ENCODE data around the gene NTSR2.
A peak's percentile ranks its signal among the peaks of the same experiment; 100 is the strongest.

Gene NTSR2

DNA sequence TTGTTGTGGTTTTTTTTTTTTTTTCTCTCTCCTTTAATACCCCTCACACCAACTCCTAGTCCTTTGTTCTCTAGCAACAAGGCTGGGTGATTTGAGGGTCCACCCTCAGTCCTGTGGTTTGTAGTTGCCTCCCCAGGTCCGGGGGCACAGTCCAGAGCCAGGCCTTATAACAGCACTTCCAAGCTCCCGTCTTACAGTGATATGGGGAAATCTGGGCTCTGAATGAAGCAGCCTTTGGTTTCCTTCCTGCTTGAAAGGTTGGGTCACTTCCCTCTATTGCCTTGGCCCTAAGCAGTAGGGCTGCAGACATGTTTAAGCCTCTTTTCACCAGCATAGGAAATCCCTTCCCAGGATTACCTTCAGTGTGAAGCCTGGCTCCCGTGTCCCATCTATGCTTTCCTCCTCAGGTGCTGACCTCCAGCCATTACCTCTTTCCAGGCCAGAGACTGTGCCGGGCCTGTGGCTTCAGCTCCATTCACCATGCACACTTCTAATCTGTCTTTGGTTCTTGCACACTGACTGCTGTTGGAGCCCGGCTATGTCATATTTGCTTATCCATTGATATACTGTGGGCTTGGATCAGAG is 21.2 kb upstream of the NTSR2 start:
- Mint-ChIP-seq H3K36me3 (no peaks in the 10 kb centered on the region), H3K27ac (no peak overlapping the region), H3K4me3 (no peak overlapping the region), H3K4me1 (peaks cover 10% of the 10 kb centered on the region), H3K27me3 (peaks cover 1% of the 10 kb centered on the region), H3K9me3 (no peaks in the 10 kb centered on the region)
- ATAC-seq (ENCODE audit: low read depth) = no peak
- DNase-seq (ENCODE audit: low spot score in 2 of 2) = no peak

DNA sequence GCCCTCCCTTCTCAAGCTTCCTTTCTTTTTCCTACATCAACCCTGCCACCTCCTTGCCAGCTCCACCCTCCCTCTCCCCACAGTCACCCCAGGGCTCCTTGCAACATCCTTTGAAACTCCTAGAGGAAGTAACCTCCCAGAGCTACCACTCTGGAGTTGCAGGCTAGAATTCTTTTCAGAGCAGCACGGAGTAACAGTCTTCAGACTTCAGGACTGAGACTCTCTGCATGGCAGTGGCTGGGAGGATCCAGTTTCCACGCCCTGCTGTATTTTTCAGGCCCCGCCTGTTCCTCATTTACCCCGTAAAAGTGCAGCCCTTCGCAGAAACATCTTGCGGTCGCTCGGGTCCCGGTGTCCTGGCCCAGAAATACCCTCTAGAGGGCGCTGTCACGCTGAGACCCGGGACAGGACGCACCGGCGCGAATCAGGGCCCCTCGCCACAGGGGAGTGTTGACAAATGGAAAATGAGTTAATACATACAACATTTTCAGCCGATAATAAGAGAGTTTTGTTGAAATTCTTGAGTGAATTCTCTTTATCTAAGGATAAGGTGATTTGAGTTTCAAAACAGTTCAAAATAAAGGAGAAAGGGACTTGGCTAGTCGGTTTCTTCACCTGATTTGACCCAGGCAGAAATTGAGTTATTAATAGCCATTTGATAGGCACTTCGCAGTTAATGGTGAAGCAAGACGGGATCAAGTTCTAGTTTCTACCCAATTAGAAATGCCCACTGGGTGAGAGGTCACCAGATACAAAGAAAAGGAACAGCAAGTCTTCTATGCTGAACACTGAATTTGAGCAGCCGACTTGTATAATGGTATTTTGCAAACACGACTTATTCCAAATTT is 18.5 kb upstream of the NTSR2 start:
- Mint-ChIP-seq H3K4me3 (peak overlapping the region; percentile 10), H3K9me3 (no peaks in the 10 kb centered on the region), H3K27me3 (peaks cover 6% of the 10 kb centered on the region), H3K27ac (no peak overlapping the region), H3K4me1 (peaks cover 10% of the 10 kb centered on the region), H3K36me3 (no peaks in the 10 kb centered on the region)
- DNase-seq (ENCODE audit: low spot score in 2 of 2) (peak; percentile 81 to 84), ATAC-seq (ENCODE audit: low read depth) (peak; percentile 92)

DNA sequence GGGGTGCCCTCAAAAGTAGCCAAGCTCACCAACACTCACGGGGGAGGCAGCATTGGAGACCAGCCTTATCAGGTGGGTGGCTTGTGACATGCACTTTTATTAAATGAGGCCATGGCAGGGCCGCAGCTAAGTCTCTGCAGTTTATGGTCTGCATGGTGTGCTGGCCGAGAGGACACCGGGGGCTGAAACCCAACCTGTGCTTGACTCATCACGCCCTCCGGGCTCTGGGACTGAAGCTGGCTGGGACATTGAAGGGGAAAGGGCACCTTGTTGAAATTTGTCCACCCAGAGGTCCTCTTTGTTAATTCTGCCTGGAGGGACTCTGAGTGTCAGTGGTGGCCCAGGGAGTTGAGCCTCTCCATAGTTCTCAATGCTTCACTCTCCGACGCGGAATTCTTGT is 17.7 kb upstream of the NTSR2 start:
- ATAC-seq (ENCODE audit: low read depth) = no peak
- no peak for DNase-seq (ENCODE audit: low spot score in 2 of 2)
- peaks cover 7% of the 10 kb centered on the region for H3K4me1 Mint-ChIP-seq
- no peaks in the 10 kb centered on the region for H3K9me3 Mint-ChIP-seq
- peaks cover 9% of the 10 kb centered on the region for H3K27me3 Mint-ChIP-seq
- no peak overlapping the region for H3K27ac Mint-ChIP-seq
- H3K4me3 Mint-ChIP-seq = no peak overlapping the region
- no peaks in the 10 kb centered on the region for H3K36me3 Mint-ChIP-seq

DNA sequence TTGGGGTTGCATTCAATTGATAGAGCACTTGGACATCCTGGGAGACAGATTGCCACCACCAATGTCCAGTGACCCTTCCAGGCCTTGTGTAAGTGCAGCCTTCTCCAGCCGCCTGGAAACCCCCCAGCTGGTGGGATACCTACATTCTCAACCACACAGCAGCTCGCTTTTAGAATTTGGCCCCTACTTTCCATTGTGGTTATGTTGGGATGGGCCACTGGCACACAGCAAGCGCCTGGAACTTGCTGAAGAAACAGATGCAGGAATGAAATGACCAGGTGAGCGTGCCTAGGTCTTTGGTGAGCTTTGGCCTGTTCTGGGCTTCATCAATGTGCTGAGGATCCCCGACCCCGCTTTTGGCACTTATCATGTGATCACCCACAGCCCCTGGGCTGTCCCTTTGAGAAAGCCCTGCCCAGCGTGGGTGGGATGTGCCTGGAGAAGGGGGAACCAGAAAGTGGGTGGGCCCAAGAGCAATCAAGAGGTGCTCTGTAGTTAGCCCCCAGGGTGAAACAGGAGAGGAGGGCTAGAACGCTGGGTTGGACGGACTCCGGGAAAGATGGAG is 16.0 kb upstream of the NTSR2 start:
- Mint-ChIP-seq H3K36me3 (no peaks in the 10 kb centered on the region), H3K4me3 (no peak overlapping the region), H3K4me1 (peaks cover 12% of the 10 kb centered on the region), H3K27me3 (peaks cover 10% of the 10 kb centered on the region), H3K27ac (no peak overlapping the region), H3K9me3 (no peaks in the 10 kb centered on the region)
- ATAC-seq (ENCODE audit: low read depth) = no peak
- DNase-seq (ENCODE audit: low spot score in 2 of 2) = no peak

DNA sequence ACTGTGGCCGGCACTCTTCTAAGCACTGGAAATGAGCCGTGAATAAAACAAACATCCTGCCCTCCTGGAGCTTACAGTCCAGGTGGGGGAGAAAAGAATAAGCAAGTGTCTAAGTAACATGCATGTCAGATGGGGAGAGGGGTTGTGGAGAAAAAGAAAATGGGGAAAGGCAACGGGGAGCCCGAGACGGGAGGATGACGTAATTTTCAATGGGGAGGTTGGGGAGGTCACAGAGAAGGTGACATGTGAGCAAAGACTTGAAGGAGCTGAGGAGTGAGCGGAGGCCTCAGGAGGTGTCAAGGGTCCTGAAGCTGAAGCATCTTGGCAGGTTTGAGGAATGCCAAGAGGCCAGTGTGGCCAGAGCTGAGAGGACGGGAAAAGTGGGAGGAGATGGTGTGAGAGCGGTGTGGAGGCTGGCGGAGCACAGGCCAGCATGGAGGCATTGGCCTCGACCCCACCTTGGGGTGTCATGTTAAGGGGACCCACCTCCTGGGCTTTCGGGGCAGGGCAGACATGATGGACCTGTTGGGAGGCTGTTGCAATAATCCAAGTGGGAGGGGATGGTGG is 15.0 kb upstream of the NTSR2 start:
- DNase-seq (ENCODE audit: low spot score in 2 of 2) = no peak
- no peak overlapping the region for H3K27ac Mint-ChIP-seq
- H3K27me3 Mint-ChIP-seq = peaks cover 10% of the 10 kb centered on the region
- no peaks in the 10 kb centered on the region for H3K36me3 Mint-ChIP-seq
- H3K9me3 Mint-ChIP-seq = no peaks in the 10 kb centered on the region
- H3K4me1 Mint-ChIP-seq = peaks cover 12% of the 10 kb centered on the region
- ATAC-seq (ENCODE audit: low read depth) = no peak
- no peak overlapping the region for H3K4me3 Mint-ChIP-seq

DNA sequence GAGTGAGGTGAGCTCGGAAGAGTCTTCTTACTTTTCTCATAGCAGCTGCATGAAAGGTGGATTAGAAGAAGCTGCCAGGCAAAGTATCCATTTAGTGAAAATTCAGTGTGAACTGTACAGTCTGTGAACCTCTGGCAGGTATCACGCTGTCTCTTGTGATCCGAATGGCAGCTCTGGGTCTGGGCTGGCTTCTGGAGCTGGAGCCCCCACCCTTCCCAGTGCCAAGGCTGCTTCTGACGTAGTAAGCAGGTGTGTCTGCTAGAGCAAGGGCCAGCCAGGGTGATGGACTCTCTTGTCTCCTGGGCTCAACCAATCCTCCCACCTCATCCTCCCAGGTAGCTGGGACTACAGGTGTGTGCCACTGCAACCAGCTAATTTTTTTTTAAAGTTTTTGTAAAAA is 14.0 kb upstream of the NTSR2 start:
- DNase-seq (ENCODE audit: low spot score in 2 of 2) (no peak), ATAC-seq (ENCODE audit: low read depth) (no peak)
- no peaks in the 10 kb centered on the region for H3K36me3 Mint-ChIP-seq
- H3K9me3 Mint-ChIP-seq = no peaks in the 10 kb centered on the region
- no peak overlapping the region for H3K27ac Mint-ChIP-seq
- no peak overlapping the region for H3K4me3 Mint-ChIP-seq
- H3K4me1 Mint-ChIP-seq = peaks cover 12% of the 10 kb centered on the region
- H3K27me3 Mint-ChIP-seq = peaks cover 12% of the 10 kb centered on the region

DNA sequence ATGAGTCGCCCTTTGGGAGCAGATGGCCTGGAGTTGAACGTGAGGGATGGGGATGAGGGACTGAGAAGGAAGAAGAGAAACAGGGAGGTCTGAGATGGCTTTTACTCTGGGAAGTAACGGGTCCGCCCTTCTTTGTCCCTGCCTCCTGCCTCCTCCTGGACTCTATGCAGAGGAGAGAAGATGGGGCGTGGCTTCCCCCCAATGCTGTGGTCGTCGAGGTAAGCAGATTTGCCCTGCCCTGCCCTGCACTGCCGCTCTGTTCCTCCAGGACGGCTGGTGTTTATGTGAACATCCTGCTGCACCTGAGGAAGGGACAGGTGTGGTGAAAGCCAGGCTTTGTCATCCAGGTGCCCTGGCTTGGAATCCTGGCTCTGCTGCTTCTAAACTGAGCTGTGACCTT is 13.5 kb upstream of the NTSR2 start:
- Mint-ChIP-seq H3K4me3 (no peak overlapping the region), H3K9me3 (no peaks in the 10 kb centered on the region), H3K27me3 (peaks cover 12% of the 10 kb centered on the region), H3K4me1 (peaks cover 9% of the 10 kb centered on the region), H3K36me3 (no peaks in the 10 kb centered on the region), H3K27ac (no peak overlapping the region)
- no peak for ATAC-seq (ENCODE audit: low read depth)
- no peak for DNase-seq (ENCODE audit: low spot score in 2 of 2)

DNA sequence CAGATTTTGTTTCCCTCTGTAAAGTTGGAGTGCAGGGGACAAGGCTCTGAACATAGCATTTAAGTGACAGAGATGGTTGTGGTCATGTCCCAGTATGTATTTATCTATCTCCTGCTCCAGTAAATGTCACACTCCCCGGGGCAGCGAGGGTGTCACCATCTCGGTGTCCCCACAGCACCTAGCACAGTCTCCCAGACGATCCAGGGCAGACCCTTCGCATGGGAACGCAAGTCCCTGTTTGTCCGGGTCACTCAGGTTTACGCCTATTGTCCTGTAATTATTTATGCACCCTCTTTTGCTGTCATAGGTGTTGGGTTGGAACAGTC is 12.6 kb upstream of the NTSR2 start:
- Mint-ChIP-seq H3K4me1 (peaks cover 5% of the 10 kb centered on the region), H3K27me3 (peaks cover 12% of the 10 kb centered on the region), H3K9me3 (no peaks in the 10 kb centered on the region), H3K36me3 (no peaks in the 10 kb centered on the region), H3K4me3 (no peak overlapping the region), H3K27ac (no peak overlapping the region)
- ATAC-seq (ENCODE audit: low read depth) (no peak), DNase-seq (ENCODE audit: low spot score in 2 of 2) (no peak)

DNA sequence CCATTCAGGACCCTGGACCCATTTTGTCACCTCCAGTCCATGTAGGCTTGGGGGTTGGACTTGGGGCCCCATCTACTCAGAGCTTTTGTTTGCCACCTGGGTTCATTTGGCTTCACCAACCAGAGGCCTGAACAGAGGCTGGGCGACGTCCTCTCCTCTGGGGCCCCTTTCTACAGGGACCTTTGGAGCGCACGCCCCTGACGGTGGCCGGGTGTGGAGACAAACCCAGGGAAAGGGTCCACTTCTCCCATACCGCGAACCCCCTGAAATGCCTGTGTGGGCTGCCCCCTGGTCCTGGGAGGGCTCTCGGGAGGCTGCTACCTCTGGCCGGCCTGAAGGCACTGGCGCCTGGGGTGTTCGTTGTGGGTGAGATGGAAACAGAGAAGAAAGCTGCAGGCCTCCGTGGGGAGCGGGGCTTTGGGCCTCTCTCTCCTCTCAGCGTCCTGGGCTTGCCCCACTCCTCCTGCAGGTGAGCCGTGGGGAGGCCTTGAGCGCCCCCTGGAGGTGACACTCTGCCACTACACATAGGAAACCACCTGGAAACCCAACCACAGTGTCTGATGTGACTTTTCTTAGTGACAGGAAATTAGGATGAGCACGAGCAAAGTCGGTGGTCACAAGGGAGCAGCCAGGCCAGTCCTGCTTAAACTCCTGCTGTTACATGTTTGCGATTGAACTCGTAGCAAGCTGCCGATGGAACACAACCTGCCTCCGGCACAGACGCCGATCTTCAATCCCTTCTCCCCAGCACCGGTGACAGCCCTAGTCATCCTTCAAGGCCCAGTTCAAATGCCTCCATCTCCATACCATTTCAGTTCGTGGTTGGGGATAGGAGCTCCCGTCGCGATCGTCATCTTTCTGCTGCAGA is 12.0 kb upstream of the NTSR2 start:
- peak; percentile 49 to 53 for DNase-seq (ENCODE audit: low spot score in 2 of 2)
- Mint-ChIP-seq H3K4me3 (no peak overlapping the region), H3K9me3 (no peaks in the 10 kb centered on the region), H3K4me1 (peaks cover 5% of the 10 kb centered on the region), H3K27me3 (peaks cover 12% of the 10 kb centered on the region), H3K36me3 (no peaks in the 10 kb centered on the region), H3K27ac (no peak overlapping the region)
- ATAC-seq (ENCODE audit: low read depth) = peak; percentile 68

DNA sequence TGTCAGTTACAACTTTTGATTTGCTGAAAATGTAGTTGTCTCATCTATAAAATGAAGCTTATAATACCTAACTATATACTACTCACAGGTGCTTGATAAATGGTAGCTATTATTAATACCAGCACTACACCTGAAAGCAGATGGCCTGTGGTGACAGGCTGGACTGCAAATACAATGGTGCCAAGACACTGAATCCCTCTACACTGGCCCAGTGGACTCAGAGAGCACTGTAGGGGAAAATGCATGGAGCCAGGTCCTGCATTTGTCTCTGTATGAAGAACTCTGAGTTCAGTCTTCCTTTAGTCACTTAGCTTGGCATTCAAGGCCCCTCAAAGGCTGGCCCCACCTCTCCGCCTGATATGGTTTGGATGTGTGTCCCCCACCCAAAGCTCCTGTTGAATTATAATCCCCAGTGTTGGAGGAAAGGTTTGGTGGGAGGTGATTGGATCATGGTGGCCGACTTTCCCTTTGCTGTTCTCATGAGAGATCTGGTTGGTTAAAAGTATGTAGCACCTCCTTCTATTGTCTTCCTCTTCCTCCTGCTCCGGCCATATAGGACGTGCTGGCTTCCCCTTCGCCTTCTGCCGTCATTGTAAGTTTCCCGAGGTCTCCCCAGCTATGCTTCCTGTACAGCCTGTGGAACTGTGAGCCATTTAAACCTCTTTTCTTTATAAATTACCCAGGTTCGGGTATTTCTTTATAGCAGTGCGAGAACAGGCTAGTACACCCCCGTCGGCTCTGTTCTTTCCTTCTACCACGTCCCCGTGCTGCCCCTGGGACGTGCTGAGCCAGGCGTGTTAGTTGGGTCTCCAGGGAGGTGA is 11.1 kb upstream of the NTSR2 start:
- H3K27me3 Mint-ChIP-seq = peaks cover 14% of the 10 kb centered on the region
- ATAC-seq (ENCODE audit: low read depth) = no peak
- DNase-seq (ENCODE audit: low spot score in 2 of 2) = no peak
- H3K36me3 Mint-ChIP-seq = peaks cover under 1% of the 10 kb centered on the region
- H3K4me3 Mint-ChIP-seq = no peak overlapping the region
- no peaks in the 10 kb centered on the region for H3K9me3 Mint-ChIP-seq
- H3K27ac Mint-ChIP-seq = no peak overlapping the region
- peaks cover 5% of the 10 kb centered on the region for H3K4me1 Mint-ChIP-seq

DNA sequence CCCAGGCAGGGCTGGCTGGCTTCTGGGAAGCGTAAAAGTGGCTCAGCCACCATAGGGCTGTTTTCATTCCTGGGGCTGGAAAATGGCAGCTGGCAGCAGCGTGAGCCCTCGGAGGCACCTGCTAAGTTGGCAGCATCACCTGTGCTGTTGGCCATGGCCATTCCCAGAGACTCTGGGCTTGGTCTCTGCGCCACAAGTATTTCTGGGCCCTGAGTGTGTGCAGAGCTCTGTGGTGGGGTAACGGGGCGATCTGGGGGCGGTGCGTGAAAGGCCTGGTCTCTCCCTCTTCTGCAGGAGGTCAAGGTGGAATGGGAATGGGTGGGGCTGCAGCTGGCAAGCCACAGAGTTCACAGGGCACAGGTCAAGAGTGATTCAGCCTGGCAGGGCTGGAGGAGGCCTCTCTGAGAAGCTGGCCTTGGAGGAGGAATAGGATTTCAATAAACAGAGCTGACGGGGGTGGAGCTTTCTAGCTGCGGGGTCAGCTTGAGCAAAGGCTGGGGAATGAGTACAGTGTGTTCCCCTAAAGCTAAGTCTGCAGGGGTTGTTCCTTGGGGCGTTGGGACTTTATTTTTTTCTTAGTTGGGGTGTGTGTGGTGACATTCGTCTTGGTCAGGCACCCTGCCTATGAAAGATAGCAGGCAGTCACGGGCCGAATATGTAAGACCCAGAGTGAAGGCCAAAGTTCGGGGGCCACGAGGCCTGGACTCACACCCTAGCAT is 10.3 kb upstream of the NTSR2 start:
- H3K27me3 Mint-ChIP-seq = peaks cover 17% of the 10 kb centered on the region
- peaks cover 2% of the 10 kb centered on the region for H3K36me3 Mint-ChIP-seq

DNA sequence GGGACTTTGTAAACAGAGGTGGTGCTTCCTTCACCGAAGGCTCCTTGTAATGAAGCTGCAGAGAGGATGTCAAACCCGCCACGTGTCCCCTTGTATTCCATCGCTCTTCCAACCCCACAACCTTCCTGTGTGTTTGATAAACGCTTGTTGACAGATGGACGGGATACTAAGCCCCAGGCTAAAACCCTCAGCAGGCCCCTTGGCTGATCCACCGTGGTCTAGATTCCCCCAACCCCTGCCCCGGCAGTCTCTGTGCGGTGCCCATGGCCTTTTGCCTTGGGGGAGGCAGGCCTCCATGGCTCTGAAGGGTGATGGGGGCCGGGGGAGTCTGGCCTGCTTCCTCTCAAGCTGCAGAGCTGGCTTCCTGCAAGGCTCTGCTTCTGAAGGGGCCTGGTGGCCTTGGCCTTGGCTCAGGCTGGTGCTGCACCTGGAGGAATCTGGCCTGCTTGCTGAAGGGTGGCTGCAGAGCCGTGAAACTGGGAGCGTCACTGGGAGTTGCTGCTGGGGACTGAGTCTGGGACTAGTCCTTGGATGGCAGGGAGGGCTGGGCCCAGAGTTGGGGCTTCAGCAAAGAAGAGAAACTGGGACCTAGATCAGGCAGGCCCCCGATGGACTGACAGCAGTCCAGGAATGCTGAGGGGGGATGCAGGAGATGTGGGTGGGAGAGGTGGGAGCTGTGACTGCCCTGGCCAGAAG is 9.6 kb upstream of the NTSR2 start:
- peaks cover 2% of the 10 kb centered on the region for H3K36me3 Mint-ChIP-seq
- no peaks in the 10 kb centered on the region for H3K9me3 Mint-ChIP-seq
- ATAC-seq (ENCODE audit: low read depth) (no peak), DNase-seq (ENCODE audit: low spot score in 2 of 2) (no peak)
- H3K4me1 Mint-ChIP-seq = peaks cover 5% of the 10 kb centered on the region
- H3K27ac Mint-ChIP-seq = no peak overlapping the region
- H3K27me3 Mint-ChIP-seq = peaks cover 13% of the 10 kb centered on the region
- no peak overlapping the region for H3K4me3 Mint-ChIP-seq

More for the DNA sequence above, 10.3 kb upstream of the NTSR2 start:
- no peaks in the 10 kb centered on the region for H3K9me3 Mint-ChIP-seq
- ATAC-seq (ENCODE audit: low read depth) = no peak
- H3K4me1 Mint-ChIP-seq = peaks cover 5% of the 10 kb centered on the region
- no peak overlapping the region for H3K27ac Mint-ChIP-seq
- H3K4me3 Mint-ChIP-seq = no peak overlapping the region
- no peak for DNase-seq (ENCODE audit: low spot score in 2 of 2)

Measured in memory B cell (primary cell).